ENCODE measurements around the gene BMP7. TPM values are rescaled to one million over a fixed set of nuclear protein-coding genes. Genes with fewer than 3 reads are reported as not detected.

The BMP7 gene
- total and polyA plus RNA-seq, 2 of the 8 experiments (the other 6 are each of a cell fraction or from before 2014, with no cell fraction given), result 9.2 to 14.7 TPM

DNA sequence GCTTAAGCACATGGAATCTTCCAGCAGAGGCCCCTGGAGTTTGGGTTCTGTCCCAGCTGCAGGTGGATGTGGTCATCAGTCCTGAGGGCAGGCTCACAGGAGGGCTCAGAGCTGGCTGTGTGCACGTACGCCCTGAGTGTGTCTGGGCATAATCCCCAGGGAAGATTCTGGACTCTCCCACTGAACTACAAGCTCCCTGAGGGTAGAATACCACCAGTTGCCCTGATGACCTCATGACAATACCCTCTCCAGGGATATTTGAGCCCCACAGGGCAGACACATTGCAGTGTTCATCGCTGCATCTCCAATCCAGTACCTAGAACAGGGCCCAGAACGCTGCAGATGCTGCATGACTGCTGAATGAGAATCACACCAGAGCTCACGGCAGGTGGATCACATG lies 92.5 kb downstream of the BMP7 start:
- no peak overlapping the region for H2BK5ac ChIP-seq (ENCODE audit: low read depth, low read length)
- H3K23me2 ChIP-seq (ENCODE audit: low read depth, low read length), result no peaks in the 10 kb centered on the region
- no peaks in the 10 kb centered on the region for H4K20me1 ChIP-seq (replicated peaks in 1 of 2; ENCODE audit: control insufficient read depth in 1 of 2, insufficient read depth in 2 of 2, low read length in 2 of 2)
- no peak overlapping the region for H2BK20ac ChIP-seq (ENCODE audit: low read length)
- H2BK15ac ChIP-seq (ENCODE audit: low read length), result no peak overlapping the region
- H3K79me2 ChIP-seq (ENCODE audit: control insufficient read depth in 1 of 2, insufficient read depth in 2 of 2, low read length in 2 of 2), result no peaks in the 10 kb centered on the region
- no peak overlapping the region; a peak in 1 of 7 replicates for H3K9ac ChIP-seq (replicated peaks in 1 of 4; ENCODE audit: extremely low read depth in 1 of 4, low read depth in 3 of 4, low read length in 3 of 4)
- no peak overlapping the region for H4K91ac ChIP-seq (replicated peaks; ENCODE audit: insufficient read length, low read length)
- H2BK12ac ChIP-seq (ENCODE audit: low read depth, low read length), result no peak overlapping the region
- no peak overlapping the region for H4K5ac ChIP-seq (ENCODE audit: insufficient read length, low read depth, low read length)
- FAIRE-seq (no peak), DNase-seq (ENCODE audit: low read depth in 1 of 2, low spot score in 2 of 2) (no peak)
- H3K56ac ChIP-seq (replicated peaks; ENCODE audit: insufficient read length, low read depth, low read length), result no peak overlapping the region
- no peak overlapping the region for H3K4me2 ChIP-seq (ENCODE audit: insufficient read depth in 1 of 2, low read depth in 2 of 2, low read length in 2 of 2)
- no peak overlapping the region for H3K23ac ChIP-seq (ENCODE audit: insufficient read length)
- H3K4me3 ChIP-seq (ENCODE audit: extremely low read depth in 1 of 4, insufficient read depth in 2 of 4, low read depth in 3 of 4, low read length in 4 of 4), result no peak overlapping the region
- TF ChIP-seq CHD1 (IDR thresholded peaks at IDR 0.05; ENCODE audit: low read depth, low read length) (no peak), EGR1 (IDR thresholded peaks at IDR 0.05; ENCODE audit: borderline replicate concordance, low read depth, low read length) (no peak), BACH1 (IDR thresholded peaks at IDR 0.05; ENCODE audit: low read length) (no peak), TEAD4 (IDR thresholded peaks at IDR 0.05; ENCODE audit: low read depth, low read length) (no peak), KDM5A (IDR thresholded peaks at IDR 0.05; ENCODE audit: low read length) (no peak), SIRT6 (IDR thresholded peaks at IDR 0.05; ENCODE audit: low read length) (no peak), SIX5 (IDR thresholded peaks at IDR 0.05; ENCODE audit: low read depth, low read length) (no peak), HDAC2 (IDR thresholded peaks at IDR 0.05; ENCODE audit: borderline replicate concordance in 1 of 2, low read depth in 2 of 2, low read length in 2 of 2) (no peak)
- TF ChIP-seq, protein P1, sequence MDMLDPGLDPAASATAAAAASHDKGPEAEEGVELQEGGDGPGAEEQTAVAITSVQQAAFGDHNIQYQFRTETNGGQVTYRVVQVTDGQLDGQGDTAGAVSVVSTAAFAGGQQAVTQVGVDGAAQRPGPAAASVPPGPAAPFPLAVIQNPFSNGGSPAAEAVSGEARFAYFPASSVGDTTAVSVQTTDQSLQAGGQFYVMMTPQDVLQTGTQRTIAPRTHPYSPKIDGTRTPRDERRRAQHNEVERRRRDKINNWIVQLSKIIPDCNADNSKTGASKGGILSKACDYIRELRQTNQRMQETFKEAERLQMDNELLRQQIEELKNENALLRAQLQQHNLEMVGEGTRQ (IDR thresholded peaks at IDR 0.05; ENCODE audit: low read length), result no peak
- TF ChIP-seq, protein P2, sequence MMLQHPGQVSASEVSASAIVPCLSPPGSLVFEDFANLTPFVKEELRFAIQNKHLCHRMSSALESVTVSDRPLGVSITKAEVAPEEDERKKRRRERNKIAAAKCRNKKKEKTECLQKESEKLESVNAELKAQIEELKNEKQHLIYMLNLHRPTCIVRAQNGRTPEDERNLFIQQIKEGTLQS (IDR thresholded peaks at IDR 0.05; ENCODE audit: insufficient read depth, low read depth, low read length), result no peak
- H3K9me3 ChIP-seq (ENCODE audit: insufficient read depth in 2 of 2, low read depth in 1 of 2, low read length in 1 of 2), result no peaks in the 10 kb centered on the region
- no peak overlapping the region for H3K27ac ChIP-seq (ENCODE audit: low read depth, low read length)
- H3K36me3 ChIP-seq (ENCODE audit: control insufficient read depth in 2 of 4, insufficient read depth in 4 of 4, low read length in 3 of 4), result peaks cover 0 to 8% (median 0%) of the 10 kb centered on the region in 4 experiments; a peak in 2 of 8 replicates
- ChIA-PET CTCF (ENCODE audit: partially characterized antibody) (interaction anchor here (0.8 to 1.7 kb wide), 5 partner anchors 12 to 330 kb away, joined by 3 to 6 read pairs (median 4); no protein-coding TSS in a partner anchor), POLR2A (ENCODE audit: partially characterized antibody) (no interaction called here)
- no peak overlapping the region for H4K8ac ChIP-seq (ENCODE audit: extremely low read depth, insufficient read depth, low read length)
- H2AFZ ChIP-seq (ENCODE audit: low read length), result no peak overlapping the region
- H2BK120ac ChIP-seq (replicated peaks; ENCODE audit: low read depth, low read length), result no peak overlapping the region
- 86% methylated on average over 5 of the region's 5 CpGs; no CpG with 5 or more reads in 1 of the 2 experiments for WGBS, 2 experiments (ENCODE audit: extremely low coverage in 1 of 2, insufficient coverage in 1 of 2, insufficient read length in 1 of 2, insufficient replicate concordance in 2 of 2, low coverage in 1 of 2, low lambda C conversion rate in 2 of 2, missing lambda C conversion rate in 1 of 2)
- H3K27me3 ChIP-seq (replicated peaks in 1 of 4; ENCODE audit: control insufficient read depth in 3 of 4, extremely low read depth in 1 of 4, insufficient read depth in 3 of 4, low read length in 3 of 4), result no peaks in the 10 kb centered on the region
- H3K4ac ChIP-seq (replicated peaks; ENCODE audit: insufficient read length, low read depth, low read length), result no peak overlapping the region
- H3K79me1 ChIP-seq (ENCODE audit: low read depth, low read length), result no peaks in the 10 kb centered on the region
- H3K4me1 ChIP-seq (replicated peaks in 1 of 4; ENCODE audit: control insufficient read depth in 3 of 4, insufficient read depth in 4 of 4, low read length in 3 of 4), result peaks cover 0 to 2% (median under 1%) of the 10 kb centered on the region in 4 experiments; a peak in 3 of 7 replicates
- H2AK5ac ChIP-seq (ENCODE audit: low read depth, low read length), result no peak overlapping the region
- no peak overlapping the region for H3K14ac ChIP-seq (ENCODE audit: insufficient read length)
- no peak overlapping the region for H3K18ac ChIP-seq (ENCODE audit: extremely low read depth, low read length)

Measured in H1 (cell line).